GM12891 (cell line): Measurements from ENCODE around the gene MEGF8.

Experiments
- POLR2A ChIP-seq: IDR thresholded peaks from 2 replicates; pipeline ENCODE4 v1.6.1; 2011; ENCODE audit warnings: low read depth, low read length, control low read depth
- POLR2AphosphoS5 ChIP-seq: IDR thresholded peaks from 2 replicates; pipeline ENCODE4 v1.6.1; 2011; ENCODE audit warnings: low read depth, low read length, control low read depth
- POU2F2 ChIP-seq: IDR thresholded peaks from 2 replicates; pipeline ENCODE4 v1.6.1; 2011; ENCODE audit warnings: low read depth, mild to moderate bottlenecking, control low read depth, low read length, moderate library complexity
- TAF1 ChIP-seq: IDR thresholded peaks from 2 replicates; pipeline ENCODE4 v1.6.1; 2011; ENCODE audit warnings: low read depth, low read length, control low read depth

DNA sequence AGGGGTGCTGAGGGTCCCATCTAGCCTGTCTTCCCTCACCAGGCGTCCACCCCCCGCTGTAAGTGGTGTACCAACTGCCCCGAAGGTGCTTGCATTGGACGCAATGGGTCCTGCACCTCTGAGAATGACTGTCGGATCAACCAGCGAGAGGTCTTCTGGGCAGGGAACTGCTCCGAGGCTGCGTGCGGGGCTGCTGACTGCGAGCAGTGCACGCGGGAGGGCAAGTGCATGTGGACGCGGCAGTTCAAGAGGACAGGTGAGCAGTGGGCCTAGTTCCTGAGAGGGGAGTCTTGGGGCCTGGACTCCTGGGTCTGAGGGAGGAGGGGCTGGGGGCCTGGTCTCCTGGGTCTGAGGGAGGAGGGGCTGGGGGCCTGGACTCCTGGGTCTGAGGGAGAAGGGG, 36.9 kb downstream of the MEGF8 start:
- TF ChIP-seq POLR2AphosphoS5 (no peak), TAF1 (no peak), POLR2A (no peak), POU2F2 (no peak)
